IMR-90 (cell line): ENCODE results near the gene ICAM5.

Experiments used
- CEBPB ChIP-seq: IDR thresholded peaks from 2 replicates; pipeline ENCODE4 v1.6.1; 2012; ENCODE audit warnings: low read depth, low read length, improper control_type of control experiment
- MAFK ChIP-seq: IDR thresholded peaks from 2 replicates; pipeline ENCODE4 v1.6.1; 2012; ENCODE audit warnings: low read depth, low read length, improper control_type of control experiment
- MXI1 ChIP-seq: IDR thresholded peaks from 2 replicates; pipeline ENCODE4 v1.6.1; 2012; ENCODE audit warnings: low read depth, mild to moderate bottlenecking, low read length, moderate library complexity, borderline replicate concordance
- POLR2A ChIP-seq: IDR thresholded peaks from 2 replicates; pipeline ENCODE4 v1.6.1; 2012; ENCODE audit warnings: mild to moderate bottlenecking, low read depth, low read length
- TF ChIP-seq, protein P1 (sequence below): conservative IDR thresholded peaks from 2 replicates; pipeline ENCODE4 v1.5.1; 2012; ENCODE audit warnings: mild to moderate bottlenecking, low read depth, low read length, improper control_type of control experiment
- TF ChIP-seq, protein P2 (sequence below): fragments of 150-350 bp; IDR thresholded peaks from 2 replicates; pipeline ENCODE4 v1.6.1; 2016; ENCODE audit warnings: low read depth, mild to moderate bottlenecking, low read length, moderate library complexity, borderline replicate concordance

DNA sequence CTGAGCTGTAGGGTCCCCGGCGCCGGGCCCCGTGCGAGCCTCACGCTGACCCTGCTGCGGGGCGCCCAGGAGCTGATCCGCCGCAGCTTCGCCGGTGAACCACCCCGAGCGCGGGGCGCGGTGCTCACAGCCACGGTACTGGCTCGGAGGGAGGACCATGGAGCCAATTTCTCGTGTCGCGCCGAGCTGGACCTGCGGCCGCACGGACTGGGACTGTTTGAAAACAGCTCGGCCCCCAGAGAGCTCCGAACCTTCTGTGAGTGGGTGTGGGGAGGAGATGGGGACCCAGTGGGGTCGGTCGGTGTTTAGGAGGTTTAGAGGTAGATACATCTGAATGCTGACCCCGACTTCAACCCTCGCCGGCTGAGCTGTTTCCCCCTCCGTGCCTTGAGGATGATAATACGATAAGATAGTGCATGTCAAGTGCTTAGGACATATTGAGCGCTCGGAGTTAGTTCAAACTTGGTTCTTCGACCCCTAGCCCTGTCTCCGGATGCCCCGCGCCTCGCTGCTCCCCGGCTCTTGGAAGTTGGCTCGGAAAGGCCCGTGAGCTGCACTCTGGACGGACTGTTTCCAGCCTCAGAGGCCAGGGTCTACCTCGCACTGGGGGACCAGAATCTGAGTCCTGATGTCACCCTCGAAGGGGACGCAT, 1.9 kb downstream of the ICAM5 start:
- TF ChIP-seq, protein P1, sequence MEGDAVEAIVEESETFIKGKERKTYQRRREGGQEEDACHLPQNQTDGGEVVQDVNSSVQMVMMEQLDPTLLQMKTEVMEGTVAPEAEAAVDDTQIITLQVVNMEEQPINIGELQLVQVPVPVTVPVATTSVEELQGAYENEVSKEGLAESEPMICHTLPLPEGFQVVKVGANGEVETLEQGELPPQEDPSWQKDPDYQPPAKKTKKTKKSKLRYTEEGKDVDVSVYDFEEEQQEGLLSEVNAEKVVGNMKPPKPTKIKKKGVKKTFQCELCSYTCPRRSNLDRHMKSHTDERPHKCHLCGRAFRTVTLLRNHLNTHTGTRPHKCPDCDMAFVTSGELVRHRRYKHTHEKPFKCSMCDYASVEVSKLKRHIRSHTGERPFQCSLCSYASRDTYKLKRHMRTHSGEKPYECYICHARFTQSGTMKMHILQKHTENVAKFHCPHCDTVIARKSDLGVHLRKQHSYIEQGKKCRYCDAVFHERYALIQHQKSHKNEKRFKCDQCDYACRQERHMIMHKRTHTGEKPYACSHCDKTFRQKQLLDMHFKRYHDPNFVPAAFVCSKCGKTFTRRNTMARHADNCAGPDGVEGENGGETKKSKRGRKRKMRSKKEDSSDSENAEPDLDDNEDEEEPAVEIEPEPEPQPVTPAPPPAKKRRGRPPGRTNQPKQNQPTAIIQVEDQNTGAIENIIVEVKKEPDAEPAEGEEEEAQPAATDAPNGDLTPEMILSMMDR: no peak
- TF ChIP-seq MXI1 (no peak), CEBPB (no peak), POLR2A (no peak), MAFK (no peak)
- TF ChIP-seq, protein P2, sequence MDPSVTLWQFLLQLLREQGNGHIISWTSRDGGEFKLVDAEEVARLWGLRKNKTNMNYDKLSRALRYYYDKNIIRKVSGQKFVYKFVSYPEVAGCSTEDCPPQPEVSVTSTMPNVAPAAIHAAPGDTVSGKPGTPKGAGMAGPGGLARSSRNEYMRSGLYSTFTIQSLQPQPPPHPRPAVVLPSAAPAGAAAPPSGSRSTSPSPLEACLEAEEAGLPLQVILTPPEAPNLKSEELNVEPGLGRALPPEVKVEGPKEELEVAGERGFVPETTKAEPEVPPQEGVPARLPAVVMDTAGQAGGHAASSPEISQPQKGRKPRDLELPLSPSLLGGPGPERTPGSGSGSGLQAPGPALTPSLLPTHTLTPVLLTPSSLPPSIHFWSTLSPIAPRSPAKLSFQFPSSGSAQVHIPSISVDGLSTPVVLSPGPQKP: no peak
